Measurements from ENCODE around the gene SULT2A1. TPM values are rescaled to one million over a fixed set of nuclear protein-coding genes. Genes with fewer than 3 reads are reported as not detected.
"Not testable (repeated sequence)": the region's sequence is repeated elsewhere in the genome, so short reads cannot be mapped to it uniquely, and the experiment has no call there.

Gene SULT2A1
- total RNA-seq, 1 donor from 2014 or later = 4.4 TPM

DNA sequence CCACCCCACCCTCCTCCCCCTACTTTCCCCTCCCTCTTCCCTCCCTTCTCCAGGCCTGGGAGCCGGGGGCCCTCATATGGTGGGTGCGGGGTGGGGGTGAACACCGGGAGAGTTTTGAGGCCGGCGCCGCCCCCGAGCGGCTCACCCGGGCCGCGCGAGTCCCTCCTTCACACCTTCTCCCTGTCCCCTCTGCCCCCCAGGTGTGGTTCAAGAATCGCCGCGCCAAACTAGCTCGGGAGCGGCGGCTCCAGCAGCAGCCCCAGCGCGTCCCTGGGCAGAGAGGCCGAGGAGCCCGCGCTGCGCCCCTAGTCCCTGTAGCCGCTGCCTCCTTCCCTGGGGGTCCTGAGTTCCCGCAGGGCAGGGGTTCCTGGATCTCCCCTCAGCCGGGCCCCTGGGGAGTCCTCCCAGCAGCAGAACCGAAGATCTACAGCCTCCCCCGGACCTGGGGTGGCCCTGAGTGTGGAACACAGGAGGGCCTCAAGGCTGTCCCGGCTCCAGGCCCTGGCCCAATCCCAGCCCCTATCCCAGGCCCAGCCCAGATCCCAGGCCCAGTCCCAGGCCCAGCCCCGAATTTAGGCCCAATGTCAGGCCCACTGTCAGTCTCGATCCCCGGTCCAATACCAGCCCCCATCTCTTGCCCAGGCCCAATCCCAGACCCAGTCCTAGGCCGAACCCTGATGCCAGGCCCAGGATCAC is 25.4 kb downstream of the SULT2A1 start:
- H3K4me3 Mint-ChIP-seq = no peak overlapping the region
- H3K27me3 Mint-ChIP-seq = peaks cover 3% of the 10 kb centered on the region
- H3K36me3 Mint-ChIP-seq = no peaks in the 10 kb centered on the region
- H3K9me3 Mint-ChIP-seq = no peaks in the 10 kb centered on the region
- TF ChIP-seq CTCF (conservative IDR thresholded peaks at IDR 0.05) = no peak
- H3K4me1 Mint-ChIP-seq (ENCODE audit: unreplicated experiment) = peaks cover 6% of the 10 kb centered on the region
- no peak for DNase-seq (ENCODE audit: extremely low spot score, unreplicated experiment)
- no peak overlapping the region for H3K27ac Mint-ChIP-seq

GRCh38 chr19:47859838-47860237 is 26.3 kb downstream of the SULT2A1 start:
- not testable (repeated sequence) for H3K4me1 Mint-ChIP-seq (ENCODE audit: unreplicated experiment); H3K9me3 Mint-ChIP-seq; DNase-seq (ENCODE audit: extremely low spot score, unreplicated experiment); H3K36me3 Mint-ChIP-seq; H3K4me3 Mint-ChIP-seq; H3K27me3 Mint-ChIP-seq; H3K27ac Mint-ChIP-seq

DNA sequence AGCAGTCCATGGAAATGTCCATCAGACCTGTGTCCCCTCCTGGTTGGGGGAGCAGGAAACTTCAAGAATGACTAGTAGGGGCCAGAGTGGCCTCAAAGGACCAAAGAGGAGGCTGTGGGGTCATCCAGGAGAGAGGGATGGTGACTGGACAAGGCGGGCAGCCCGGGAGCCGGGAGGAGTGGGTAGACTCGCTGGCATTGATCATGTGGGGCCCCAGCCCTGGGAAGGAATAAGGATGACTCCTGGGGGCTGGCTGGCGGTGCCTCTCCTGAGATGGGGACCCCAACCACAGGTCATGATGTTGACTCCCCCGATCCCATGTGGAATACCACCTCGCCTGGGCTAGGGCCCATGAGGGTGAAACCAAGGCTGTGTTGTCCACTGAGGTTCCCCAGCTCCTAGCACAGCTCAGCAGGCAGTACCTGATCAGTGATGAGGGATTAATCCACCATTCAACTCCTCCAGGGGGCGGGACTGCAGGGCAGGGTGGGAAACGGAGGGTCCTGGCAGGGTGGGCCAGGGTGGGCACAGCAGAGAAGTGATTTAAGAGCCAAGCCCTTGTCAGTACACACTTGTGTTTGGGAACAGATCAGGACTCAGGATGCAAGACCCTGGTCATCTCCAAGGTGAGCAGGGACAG is 27.3 kb downstream of the SULT2A1 start, which contains the start of gene TPRX2:
TSS of gene TPRX2 (plus strand) at position 590 of the 640 bp plus-strand sequence. CDS start at position 602, 12 bp downstream.
- not testable (repeated sequence) for H3K4me1 Mint-ChIP-seq (ENCODE audit: unreplicated experiment); DNase-seq (ENCODE audit: extremely low spot score, unreplicated experiment); H3K27ac Mint-ChIP-seq; H3K27me3 Mint-ChIP-seq; H3K9me3 Mint-ChIP-seq; H3K36me3 Mint-ChIP-seq; H3K4me3 Mint-ChIP-seq

- H3K27me3 Mint-ChIP-seq; H3K4me3 Mint-ChIP-seq; H3K9me3 Mint-ChIP-seq; H3K4me1 Mint-ChIP-seq (ENCODE audit: unreplicated experiment); H3K27ac Mint-ChIP-seq; DNase-seq (ENCODE audit: extremely low spot score, unreplicated experiment); H3K36me3 Mint-ChIP-seq: not testable (repeated sequence)
Measured at GRCh38 chr19:47858231-47858630, 27.9 kb downstream of the SULT2A1 start.

GRCh38 chr19:47854459-47854858 is 31.7 kb downstream of the SULT2A1 start:
- Mint-ChIP-seq H3K27ac (no peak overlapping the region), H3K9me3 (no peaks in the 10 kb centered on the region), H3K36me3 (no peaks in the 10 kb centered on the region), H3K27me3 (peaks cover 19% of the 10 kb centered on the region), H3K4me1 (ENCODE audit: unreplicated experiment) (peaks cover 3% of the 10 kb centered on the region), H3K4me3 (no peak overlapping the region)
- TF ChIP-seq CTCF (conservative IDR thresholded peaks at IDR 0.05) = no peak
- DNase-seq (ENCODE audit: extremely low spot score, unreplicated experiment) = no peak

DNA sequence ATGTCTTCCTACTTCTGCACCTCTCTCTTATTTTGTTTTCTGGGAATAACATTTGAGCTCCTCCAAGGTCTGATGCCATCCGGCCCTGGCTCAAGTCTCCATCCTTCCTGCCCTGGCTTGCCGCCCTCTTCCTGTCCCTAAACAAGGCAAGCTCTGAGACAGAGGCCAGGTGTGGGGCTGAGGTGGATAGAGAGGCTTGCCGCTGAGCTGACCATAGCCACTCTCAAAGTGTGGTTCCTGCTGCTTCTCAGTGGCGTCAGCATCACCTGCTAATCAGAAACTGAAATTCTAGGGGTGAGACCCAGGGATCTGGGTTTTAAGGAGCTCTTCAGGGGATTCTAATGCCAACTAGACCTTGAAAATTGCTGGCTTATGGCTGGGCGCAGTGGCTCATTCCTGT is 33.1 kb downstream of the SULT2A1 start:
- Mint-ChIP-seq H3K27ac (no peak overlapping the region), H3K4me3 (no peak overlapping the region), H3K27me3 (peaks cover 31% of the 10 kb centered on the region), H3K36me3 (no peaks in the 10 kb centered on the region), H3K9me3 (no peaks in the 10 kb centered on the region), H3K4me1 (ENCODE audit: unreplicated experiment) (peaks cover 3% of the 10 kb centered on the region)
- no peak for DNase-seq (ENCODE audit: extremely low spot score, unreplicated experiment)
- TF ChIP-seq CTCF (conservative IDR thresholded peaks at IDR 0.05) = no peak

DNA sequence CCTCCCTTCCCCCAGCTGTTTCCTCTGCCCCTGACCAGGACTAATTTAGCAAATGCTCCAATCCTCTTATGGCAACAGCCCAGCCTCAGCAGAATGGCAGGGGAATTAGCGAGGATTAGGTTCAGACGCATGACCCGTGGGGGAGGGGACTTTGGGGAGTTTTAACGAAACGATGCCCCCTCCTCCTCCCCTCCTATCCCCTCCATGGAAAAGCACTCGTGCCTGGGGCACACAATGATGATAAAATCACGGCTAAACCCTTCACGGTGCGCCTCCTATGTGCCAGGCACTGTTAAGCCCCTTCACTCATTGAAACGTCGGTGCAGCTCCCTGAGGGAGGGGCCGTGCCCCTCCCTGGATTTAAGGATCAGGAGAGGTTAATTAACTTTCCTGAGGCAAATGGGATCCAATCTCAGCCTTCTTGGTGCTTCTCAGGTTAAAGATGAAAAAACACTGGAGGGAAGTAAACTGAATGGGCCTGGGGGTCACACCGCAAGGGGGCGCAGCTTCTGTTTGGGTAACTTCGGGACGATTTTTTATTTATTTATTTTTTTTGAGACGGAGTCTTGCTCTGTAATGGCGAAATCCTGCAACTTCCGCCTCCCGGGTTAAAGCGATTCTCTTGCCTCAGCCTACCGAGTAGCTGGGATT is 37.2 kb downstream of the SULT2A1 start:
- Mint-ChIP-seq H3K4me3 (peak overlapping the region; percentile 77), H3K4me1 (ENCODE audit: unreplicated experiment) (peaks cover 3% of the 10 kb centered on the region), H3K9me3 (no peaks in the 10 kb centered on the region), H3K36me3 (no peaks in the 10 kb centered on the region), H3K27me3 (peaks cover 37% of the 10 kb centered on the region), H3K27ac (peak overlapping the region; percentile 87)
- TF ChIP-seq CTCF (conservative IDR thresholded peaks at IDR 0.05) = peak; percentile 81
- no peak for DNase-seq (ENCODE audit: extremely low spot score, unreplicated experiment)
